Esophagus (tissue), 2 donors: ENCODE data around the gene TDRD6. TPM values are rescaled to one million over a fixed set of nuclear protein-coding genes. Genes with fewer than 3 reads are reported as not detected.

Source experiments
- H3K27ac ChIP-seq, 2 donors: one replicate each; pipeline ENCODE4 v1.5.1; 2013; ENCODE audit warnings: low read depth in 2 of 2, mild to moderate bottlenecking in 2 of 2, inconsistent platforms in 1 of 2, low read length in 1 of 2, moderate library complexity in 1 of 2
- H3K27me3 ChIP-seq, 2 donors: one replicate each; pipeline ENCODE4 v1.6.1; 2013; ENCODE audit warnings: low read length in 2 of 2, control low read depth in 1 of 2, mild to moderate bottlenecking in 1 of 2; ENCODE audit not compliant: insufficient read depth in 2 of 2, control insufficient read depth in 1 of 2
- H3K36me3 ChIP-seq, 2 donors: one replicate each; pipeline ENCODE4 v1.6.1; 2013; ENCODE audit warnings: low read length in 1 of 2; ENCODE audit not compliant: control insufficient read depth in 2 of 2, insufficient read depth in 2 of 2
- H3K4me1 ChIP-seq, 2 donors: one replicate each; pipeline ENCODE4 v1.6.1; 2013; ENCODE audit warnings: low read length in 1 of 2; ENCODE audit not compliant: control insufficient read depth in 2 of 2, insufficient read depth in 2 of 2
- H3K4me3 ChIP-seq, 2 donors: one replicate each; pipeline ENCODE4 v1.5.1; 2013; ENCODE audit warnings: low read length in 2 of 2, mild to moderate bottlenecking in 2 of 2, low read depth in 1 of 2, moderate library complexity in 1 of 2
- H3K9me3 ChIP-seq, 2 donors: one replicate each; pipeline ENCODE4 v1.6.1; 2013; ENCODE audit warnings: mild to moderate bottlenecking in 2 of 2, low read depth in 1 of 2, low read length in 1 of 2, moderate library complexity in 1 of 2; ENCODE audit not compliant: control insufficient read depth in 2 of 2, insufficient read depth in 1 of 2
- WGBS, 2 donors: extraction: QIAGEN DNeasy Blood & Tissue Kit; methylation state at CpG; one replicate each; pipeline ENCODE4 v1.1.7; 2013; 5-methylcytosine and 5-hydroxymethylcytosine counted together
- polyA plus RNA-seq, 2 donors: library from polyadenylated mRNA; stranded (reverse); fragments of 200-250 nt; gene quantifications; one replicate each; pipeline ENCODE4 v1.2.3, GENCODE V29; 2013
- donor health status: healthy with polysubstance abuse.
- donor health status: Bipolar disorder and iron deficiency.

Gene TDRD6
- polyA plus RNA-seq, 2 donors, result 0.11 to 0.41 TPM

DNA sequence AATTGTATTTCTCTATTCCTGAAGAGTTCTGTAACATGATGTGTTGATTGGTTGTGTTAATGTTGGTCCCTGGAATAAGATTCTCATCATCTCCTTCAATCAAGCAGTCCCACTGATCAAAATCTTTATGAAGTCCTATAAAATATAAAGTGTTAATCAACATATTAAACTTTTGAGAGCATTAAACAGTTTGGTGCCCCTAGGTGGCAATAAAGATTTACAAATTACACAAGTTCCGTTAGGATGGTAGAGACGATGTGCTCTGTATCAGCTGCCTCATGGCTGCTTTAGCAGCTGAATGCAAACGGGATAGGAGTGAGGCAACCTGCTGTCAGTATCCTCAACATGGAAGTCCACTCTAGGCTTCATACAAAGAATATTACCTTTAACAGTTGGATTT, 16.9 kb downstream of the TDRD6 start:
- H3K36me3 ChIP-seq, result no peaks in the 10 kb centered on the region
- H3K27ac ChIP-seq, result no peak overlapping the region
- H3K9me3 ChIP-seq, result no peaks in the 10 kb centered on the region
- H3K27me3 ChIP-seq, result no peaks in the 10 kb centered on the region
- 10 to 11% methylated on average over 3 of the region's 3 CpGs for WGBS, 2 donors
- H3K4me1 ChIP-seq, result no peaks in the 10 kb centered on the region
- H3K4me3 ChIP-seq, result no peak overlapping the region

GRCh38 chr6:46706464-46706863, 18.8 kb downstream of the TDRD6 start:
- Histone ChIP-seq H3K27ac (no peak overlapping the region), H3K4me1 (no peaks in the 10 kb centered on the region), H3K9me3 (no peaks in the 10 kb centered on the region), H3K36me3 (no peaks in the 10 kb centered on the region), H3K4me3 (no peak overlapping the region), H3K27me3 (no peaks in the 10 kb centered on the region)
- 72 to 84% methylated on average over 2 of the region's 2 CpGs for WGBS, 2 donors

DNA sequence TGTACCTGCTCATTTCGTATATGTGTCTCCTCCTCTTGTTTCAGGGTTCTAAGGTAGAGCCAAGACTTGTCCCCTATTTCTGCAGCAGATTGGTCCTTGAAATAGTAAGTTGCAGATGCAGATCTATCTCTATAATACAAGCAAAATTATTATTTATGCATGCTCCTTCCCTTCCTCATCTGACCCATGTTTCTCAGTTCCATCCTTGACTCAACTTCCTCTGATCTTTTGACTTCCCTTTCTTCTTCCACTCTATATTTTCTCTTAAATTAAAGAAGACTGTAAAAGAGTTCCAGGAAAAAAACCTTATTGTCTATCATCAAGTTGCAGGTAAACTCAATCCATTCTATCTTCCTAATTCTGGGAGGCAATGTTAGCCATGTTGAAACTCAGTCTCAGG, 23.8 kb downstream of the TDRD6 start:
- 81 to 88% methylated on average over 1 of the region's 1 CpG for WGBS, 2 donors
- H3K36me3 ChIP-seq, result no peaks in the 10 kb centered on the region

GRCh38 chr6:46715141-46715540, 27.5 kb downstream of the TDRD6 start:
- Histone ChIP-seq H3K27ac (no peak overlapping the region), H3K27me3 (no peaks in the 10 kb centered on the region), H3K36me3 (no peaks in the 10 kb centered on the region), H3K4me3 (no peak overlapping the region), H3K9me3 (peaks cover 0 to 3% of the 10 kb centered on the region in 2 donors), H3K4me1 (no peaks in the 10 kb centered on the region)

More for the DNA sequence above, 23.8 kb downstream of the TDRD6 start:
- Histone ChIP-seq H3K4me1 (no peaks in the 10 kb centered on the region), H3K27me3 (no peaks in the 10 kb centered on the region), H3K9me3 (peaks cover 0 to 3% of the 10 kb centered on the region in 2 donors), H3K27ac (no peak overlapping the region), H3K4me3 (no peak overlapping the region)

DNA sequence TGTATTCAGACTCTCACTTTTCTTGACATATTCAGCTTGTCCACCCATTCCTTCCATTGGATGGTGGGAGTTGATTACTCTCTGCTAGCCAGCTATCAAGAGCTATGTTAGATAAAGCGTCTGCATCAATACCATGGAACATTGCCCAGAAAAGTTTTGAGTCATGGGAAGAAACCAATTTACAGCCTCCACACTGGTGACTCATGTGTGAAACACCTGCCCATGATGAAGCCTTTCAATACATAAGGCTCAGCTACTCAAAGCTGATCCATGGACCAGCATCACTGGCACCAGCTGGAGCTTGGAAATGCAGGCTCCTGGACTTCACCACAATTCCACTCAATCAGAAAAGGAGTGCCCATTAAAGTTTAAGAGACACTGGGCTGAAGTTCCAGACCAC, 31.4 kb downstream of the TDRD6 start:
- peaks cover 0 to 4% of the 10 kb centered on the region in 2 donors for H3K27me3 ChIP-seq
- no peak overlapping the region for H3K4me3 ChIP-seq
- no peak overlapping the region for H3K27ac ChIP-seq
- WGBS, 2 donors, result 39 to 47% methylated on average over 1 of the region's 1 CpG
- no peaks in the 10 kb centered on the region for H3K36me3 ChIP-seq
- H3K9me3 ChIP-seq, result no peaks in the 10 kb centered on the region
- no peaks in the 10 kb centered on the region for H3K4me1 ChIP-seq

DNA sequence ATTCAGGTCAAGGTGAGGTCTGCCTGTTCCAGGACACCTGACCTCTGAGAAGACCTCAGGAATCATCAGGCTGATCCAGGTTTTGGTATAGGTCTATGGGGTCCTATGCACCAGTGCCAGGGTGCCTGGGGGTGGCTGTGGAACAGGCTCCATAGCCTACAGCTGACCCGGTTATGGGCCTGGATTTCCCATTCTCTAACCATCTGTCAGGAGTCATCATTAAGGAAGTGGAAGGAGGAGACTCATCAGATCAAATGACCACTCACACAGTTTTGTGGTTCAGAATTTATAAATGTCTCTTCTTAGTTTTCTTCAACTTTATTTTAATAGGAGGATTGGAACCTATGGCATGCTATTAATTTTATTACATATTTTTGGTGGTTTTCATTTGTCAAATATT, 32.7 kb downstream of the TDRD6 start:
- H3K27ac ChIP-seq, result no peak overlapping the region
- no peak overlapping the region for H3K4me3 ChIP-seq
- H3K27me3 ChIP-seq, result peaks cover 0 to 4% of the 10 kb centered on the region in 2 donors
- H3K9me3 ChIP-seq, result no peaks in the 10 kb centered on the region
- H3K4me1 ChIP-seq, result no peaks in the 10 kb centered on the region
- WGBS, 2 donors, result 81 to 89% methylated on average over 1 of the region's 1 CpG
- no peaks in the 10 kb centered on the region for H3K36me3 ChIP-seq

GRCh38 chr6:46729787-46730326, 42.2 kb downstream of the TDRD6 start:
- Histone ChIP-seq H3K4me3 (no peak overlapping the region), H3K27me3 (no peaks in the 10 kb centered on the region), H3K4me1 (no peaks in the 10 kb centered on the region), H3K9me3 (no peaks in the 10 kb centered on the region), H3K27ac (no peak overlapping the region), H3K36me3 (no peaks in the 10 kb centered on the region)
- WGBS, 2 donors, result 75 to 78% methylated on average over 1 of the region's 1 CpG

- H3K27ac ChIP-seq, result no peak overlapping the region
- WGBS, 2 donors, result 57 to 60% methylated on average over 4 of the region's 4 CpGs
Observed at GRCh38 chr6:46730921-46731461, 43.3 kb downstream of the TDRD6 start.

GRCh38 chr6:46733341-46733801, 45.7 kb downstream of the TDRD6 start:
- Histone ChIP-seq H3K9me3 (no peaks in the 10 kb centered on the region), H3K27me3 (no peaks in the 10 kb centered on the region), H3K27ac (no peak overlapping the region), H3K36me3 (no peaks in the 10 kb centered on the region), H3K4me3 (no peak overlapping the region), H3K4me1 (peaks cover 0 to 7% of the 10 kb centered on the region in 2 donors)
- 92 to 93% methylated on average over 2 of the region's 2 CpGs for WGBS, 2 donors

More at GRCh38 chr6:46730921-46731461, 43.3 kb downstream of the TDRD6 start:
- H3K27me3 ChIP-seq, result no peaks in the 10 kb centered on the region
- peaks cover 0 to 7% of the 10 kb centered on the region in 2 donors for H3K4me1 ChIP-seq
- no peaks in the 10 kb centered on the region for H3K36me3 ChIP-seq
- no peak overlapping the region for H3K4me3 ChIP-seq
- H3K9me3 ChIP-seq, result no peaks in the 10 kb centered on the region
